GM12801 (cell line): ENCODE data around the gene VAMP8.

ENCODE experiments used
- CTCF ChIP-seq: IDR thresholded peaks from one replicate; pipeline ENCODE4 v1.5.1; 2011; ENCODE audit warnings: control low read depth; ENCODE audit not compliant: insufficient read length; ENCODE audit errors: extremely low read depth

VAMP8 gene

DNA sequence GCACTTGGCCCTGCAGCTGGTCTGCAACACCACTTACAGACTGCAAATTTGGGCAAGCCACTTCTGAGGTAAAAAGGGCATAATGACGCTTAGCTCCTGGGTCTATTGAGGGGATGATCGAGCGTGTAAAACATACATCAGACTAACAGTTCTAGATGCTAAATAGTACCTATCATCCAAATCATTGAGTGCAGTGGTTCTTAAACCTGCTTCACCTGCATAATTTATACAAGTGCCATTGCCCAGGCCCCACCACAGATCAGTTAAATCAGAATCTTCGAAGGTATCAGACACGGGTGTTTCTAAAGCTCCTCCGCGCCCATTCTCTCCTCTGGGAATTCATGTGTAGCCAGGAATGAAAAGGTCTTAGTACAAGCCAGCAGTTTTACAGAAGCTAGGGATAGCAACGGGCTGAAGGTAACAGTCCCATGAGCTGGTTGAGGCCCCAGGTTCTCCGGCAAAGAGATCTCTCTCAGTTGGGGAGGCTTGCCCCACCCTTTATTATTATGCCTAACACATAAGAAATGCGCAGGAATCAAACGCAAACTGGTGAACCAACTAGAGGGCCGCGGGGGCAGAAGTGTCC, 17.4 kb downstream of the VAMP8 start:
- no peak for TF ChIP-seq CTCF

GRCh38 chr2:85595301-85596025, 18.1 kb downstream of the VAMP8 start, which contains the start of gene RNF181:
Gene RNF181, plus strand, starts transcription at chr2:85595745. Its CDS starts 19 bp downstream, at chr2:85595764.
- TF ChIP-seq CTCF, result no peak

DNA sequence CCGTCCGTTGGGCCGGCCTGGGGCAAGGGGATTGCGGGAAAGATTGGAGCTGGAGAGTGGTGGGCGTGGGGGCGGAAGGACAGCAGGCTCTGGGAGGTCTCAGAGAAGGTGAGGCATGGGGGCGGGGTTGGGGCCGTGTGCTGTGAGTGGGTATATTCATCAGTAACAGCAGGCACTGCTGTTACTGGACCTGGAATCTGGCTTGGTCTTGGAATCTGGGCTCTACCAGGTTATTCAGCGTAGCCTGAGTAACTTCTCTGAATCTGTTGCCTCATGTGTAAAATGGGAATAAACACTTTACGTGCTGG, 18.6 kb downstream of the VAMP8 start:
- no peak for TF ChIP-seq CTCF

- no peak for TF ChIP-seq CTCF
Observed at GRCh38 chr2:85596486-85597143, 19.2 kb downstream of the VAMP8 start.

DNA sequence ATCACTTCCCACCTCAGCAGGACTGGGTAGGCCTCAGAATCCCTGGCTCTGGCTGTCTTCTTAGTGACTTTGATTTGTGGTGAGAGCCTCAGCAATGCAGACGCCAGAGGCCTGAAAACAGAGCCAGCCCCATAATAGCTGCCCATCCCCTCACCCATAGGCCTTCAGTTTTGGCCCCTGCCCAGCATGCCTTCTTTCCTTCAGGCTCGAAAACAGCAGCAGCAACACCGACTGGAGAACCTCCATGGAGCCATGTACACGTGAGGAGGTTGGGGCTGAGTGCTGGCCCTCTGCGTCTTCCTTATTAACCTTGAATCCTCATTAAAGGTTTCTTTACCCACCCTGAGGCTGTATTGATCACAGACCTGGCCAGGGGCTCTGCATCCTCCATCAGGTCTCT, 19.9 kb downstream of the VAMP8 start:
- TF ChIP-seq CTCF, result no peak

DNA sequence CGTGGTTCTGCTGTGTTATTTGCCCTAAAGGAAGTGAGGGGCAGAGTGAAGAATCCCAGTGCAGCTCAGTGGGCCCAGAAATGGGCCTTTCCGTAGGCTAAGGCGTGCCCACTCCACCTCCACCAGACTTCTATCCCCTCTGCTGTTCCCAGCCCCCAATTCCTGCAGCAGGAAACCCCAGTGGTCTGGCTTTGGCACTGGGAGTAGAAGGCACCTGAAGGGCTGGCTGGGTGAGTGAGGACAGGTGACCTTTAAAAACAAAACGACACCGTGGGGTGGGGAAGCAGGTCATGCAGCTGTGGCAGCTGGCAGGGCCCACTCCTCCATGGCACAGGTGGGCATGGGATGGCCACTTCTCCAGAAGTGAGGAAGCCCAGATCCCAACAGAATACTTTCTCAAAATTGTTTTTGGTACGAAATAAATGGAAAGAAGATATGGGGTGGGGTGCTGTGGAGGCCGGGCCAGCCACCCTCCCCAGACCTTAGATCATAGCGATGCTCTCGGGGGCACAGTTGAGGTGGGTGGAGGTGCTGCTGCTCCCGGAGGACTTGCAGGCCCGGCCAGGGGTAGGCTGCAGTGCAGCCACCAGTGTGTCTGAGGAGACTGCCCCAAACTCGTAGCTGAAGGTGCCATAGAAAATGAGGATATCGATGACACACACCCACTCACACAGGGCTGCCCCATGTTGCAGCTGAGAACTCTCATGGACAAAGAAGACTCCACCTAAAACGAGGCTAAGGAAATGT, 21.4 kb downstream of the VAMP8 start:
- no peak for TF ChIP-seq CTCF

- no peak for TF ChIP-seq CTCF
Observed at GRCh38 chr2:85599468-85600234, 22.3 kb downstream of the VAMP8 start.
